PC-9 (cell line): ENCODE measurements around the gene KIFAP3.
"Not testable (repeated sequence)": the region's sequence is repeated elsewhere in the genome, so short reads cannot be mapped to it uniquely, and the experiment has no call there.

Experiments
- EZH2 ChIP-seq: fragments of 200-600 bp; sonication (generic); IDR thresholded peaks from 2 replicates; pipeline ENCODE4 v1.8.0; 2017; ENCODE audit warnings: antibody characterized with exemption, low read depth
- TF ChIP-seq, protein P1 (sequence below): fragments of 200-600 bp; sonication (generic); conservative IDR thresholded peaks from 2 replicates; pipeline ENCODE4 v1.6.1; 2017; ENCODE audit warnings: mixed run types, antibody characterized with exemption, mild to moderate bottlenecking, moderate library complexity

DNA sequence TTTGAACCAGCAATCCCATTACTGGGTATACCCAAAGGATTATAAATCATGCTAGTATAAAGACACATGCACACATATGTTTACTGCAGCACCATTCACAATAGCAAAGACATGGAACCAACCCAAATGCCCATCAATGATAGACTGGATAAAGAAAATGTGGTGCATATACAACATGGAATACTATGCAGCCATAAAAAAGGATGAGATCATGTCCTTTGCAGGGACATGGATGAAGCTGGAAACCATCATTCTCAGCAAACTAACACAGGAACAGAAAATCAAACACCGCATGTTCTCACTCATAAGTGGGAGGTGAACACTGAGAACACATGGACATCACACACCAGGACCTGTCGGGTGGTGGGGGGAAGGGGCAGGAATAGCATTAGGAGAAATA lies 65.8 kb downstream of the KIFAP3 start:
- TF ChIP-seq EZH2 = not testable (repeated sequence)
- TF ChIP-seq, protein P1, sequence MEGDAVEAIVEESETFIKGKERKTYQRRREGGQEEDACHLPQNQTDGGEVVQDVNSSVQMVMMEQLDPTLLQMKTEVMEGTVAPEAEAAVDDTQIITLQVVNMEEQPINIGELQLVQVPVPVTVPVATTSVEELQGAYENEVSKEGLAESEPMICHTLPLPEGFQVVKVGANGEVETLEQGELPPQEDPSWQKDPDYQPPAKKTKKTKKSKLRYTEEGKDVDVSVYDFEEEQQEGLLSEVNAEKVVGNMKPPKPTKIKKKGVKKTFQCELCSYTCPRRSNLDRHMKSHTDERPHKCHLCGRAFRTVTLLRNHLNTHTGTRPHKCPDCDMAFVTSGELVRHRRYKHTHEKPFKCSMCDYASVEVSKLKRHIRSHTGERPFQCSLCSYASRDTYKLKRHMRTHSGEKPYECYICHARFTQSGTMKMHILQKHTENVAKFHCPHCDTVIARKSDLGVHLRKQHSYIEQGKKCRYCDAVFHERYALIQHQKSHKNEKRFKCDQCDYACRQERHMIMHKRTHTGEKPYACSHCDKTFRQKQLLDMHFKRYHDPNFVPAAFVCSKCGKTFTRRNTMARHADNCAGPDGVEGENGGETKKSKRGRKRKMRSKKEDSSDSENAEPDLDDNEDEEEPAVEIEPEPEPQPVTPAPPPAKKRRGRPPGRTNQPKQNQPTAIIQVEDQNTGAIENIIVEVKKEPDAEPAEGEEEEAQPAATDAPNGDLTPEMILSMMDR = not testable (repeated sequence)
